ENCODE measurements around the gene DIABLO. TPM values are rescaled to one million over a fixed set of nuclear protein-coding genes. Genes with fewer than 3 reads are reported as not detected.
A peak's percentile ranks its signal among the peaks of the same experiment; 100 is the strongest.

DIABLO gene
- total and polyA plus RNA-seq, 2 donors, result 48.5 to 62.5 TPM

- H3K27me3 ChIP-seq (ENCODE audit: control insufficient read depth in 2 of 2, insufficient read depth in 1 of 2, low read length in 1 of 2), result peaks cover 47 to 72% of the 10 kb centered on the region in 2 donors
These were observed 25.2 kb downstream of the DIABLO start for GRCh38 chr12:122200541-122201175.

GRCh38 chr12:122199484-122200355 is 26.1 kb downstream of the DIABLO start:
- H3K27ac ChIP-seq (ENCODE audit: low read depth in 1 of 2, low read length in 1 of 2), result no peak overlapping the region
- 96% methylated on average over 29 of the region's 29 CpGs for WGBS
- peaks cover 38 to 62% of the 10 kb centered on the region in 2 donors for H3K27me3 ChIP-seq (ENCODE audit: control insufficient read depth in 2 of 2, insufficient read depth in 1 of 2, low read length in 1 of 2)
- no peak overlapping the region for H3K4me3 ChIP-seq (ENCODE audit: low read length in 2 of 2)
- peaks cover 0 to 8% of the 10 kb centered on the region in 2 donors for H3K9me3 ChIP-seq (ENCODE audit: control insufficient read depth in 2 of 2, insufficient read depth in 1 of 2, low read length in 1 of 2)
- H3K36me3 ChIP-seq (ENCODE audit: control insufficient read depth in 2 of 2, insufficient read depth in 2 of 2, low read length in 1 of 2), result no peaks in the 10 kb centered on the region
- H3K4me1 ChIP-seq (ENCODE audit: control insufficient read depth in 2 of 2, insufficient read depth in 2 of 2, low read length in 2 of 2), result peaks cover 8 to 9% of the 10 kb centered on the region in 2 donors
- DNase-seq (ENCODE audit: low read depth in 6 of 9, low spot score in 9 of 9), result no peak

More at GRCh38 chr12:122200541-122201175, 25.2 kb downstream of the DIABLO start:
- Histone ChIP-seq H3K4me1 (ENCODE audit: control insufficient read depth in 2 of 2, insufficient read depth in 2 of 2, low read length in 2 of 2) (peaks cover 8 to 12% of the 10 kb centered on the region in 2 donors), H3K36me3 (ENCODE audit: control insufficient read depth in 2 of 2, insufficient read depth in 2 of 2, low read length in 1 of 2) (no peaks in the 10 kb centered on the region), H3K4me3 (ENCODE audit: low read length in 2 of 2) (no peak overlapping the region), H3K27ac (ENCODE audit: low read depth in 1 of 2, low read length in 1 of 2) (no peak overlapping the region), H3K9me3 (ENCODE audit: control insufficient read depth in 2 of 2, insufficient read depth in 1 of 2, low read length in 1 of 2) (peaks cover 0 to 4% of the 10 kb centered on the region in 2 donors)
- 93% methylated on average over 24 of the region's 24 CpGs for WGBS
- DNase-seq (ENCODE audit: low read depth in 6 of 9, low spot score in 9 of 9), result no peak

- Histone ChIP-seq H3K4me3 (ENCODE audit: low read length in 2 of 2) (no peak overlapping the region), H3K4me1 (ENCODE audit: control insufficient read depth in 2 of 2, insufficient read depth in 2 of 2, low read length in 2 of 2) (no peaks in the 10 kb centered on the region), H3K36me3 (ENCODE audit: control insufficient read depth in 2 of 2, insufficient read depth in 2 of 2, low read length in 1 of 2) (no peaks in the 10 kb centered on the region), H3K27ac (ENCODE audit: low read depth in 1 of 2, low read length in 1 of 2) (no peak overlapping the region), H3K27me3 (ENCODE audit: control insufficient read depth in 2 of 2, insufficient read depth in 1 of 2, low read length in 1 of 2) (peaks cover 16 to 41% of the 10 kb centered on the region in 2 donors), H3K9me3 (ENCODE audit: control insufficient read depth in 2 of 2, insufficient read depth in 1 of 2, low read length in 1 of 2) (peaks cover 0 to 8% of the 10 kb centered on the region in 2 donors)
- WGBS, result 86% methylated on average over 1 of the region's 1 CpG
- DNase-seq (ENCODE audit: low read depth in 6 of 9, low spot score in 9 of 9), result no peak
These were observed 28.3 kb downstream of the DIABLO start for GRCh38 chr12:122197612-122197966.

GRCh38 chr12:122195405-122195804 is 30.4 kb downstream of the DIABLO start:
- Histone ChIP-seq H3K9me3 (ENCODE audit: control insufficient read depth in 2 of 2, insufficient read depth in 1 of 2, low read length in 1 of 2) (peaks cover 0 to 8% of the 10 kb centered on the region in 2 donors), H3K36me3 (ENCODE audit: control insufficient read depth in 2 of 2, insufficient read depth in 2 of 2, low read length in 1 of 2) (no peaks in the 10 kb centered on the region), H3K27me3 (ENCODE audit: control insufficient read depth in 2 of 2, insufficient read depth in 1 of 2, low read length in 1 of 2) (peaks cover 0 to 19% of the 10 kb centered on the region in 2 donors), H3K4me1 (ENCODE audit: control insufficient read depth in 2 of 2, insufficient read depth in 2 of 2, low read length in 2 of 2) (no peaks in the 10 kb centered on the region), H3K27ac (ENCODE audit: low read depth in 1 of 2, low read length in 1 of 2) (no peak overlapping the region), H3K4me3 (ENCODE audit: low read length in 2 of 2) (no peak overlapping the region)
- DNase-seq (ENCODE audit: low read depth in 6 of 9, low spot score in 9 of 9), result no peak
- WGBS, result 96% methylated on average over 4 of the region's 4 CpGs

GRCh38 chr12:122194804-122195203 is 31.0 kb downstream of the DIABLO start:
- H3K4me3 ChIP-seq (ENCODE audit: low read length in 2 of 2), result no peak overlapping the region
- H3K9me3 ChIP-seq (ENCODE audit: control insufficient read depth in 2 of 2, insufficient read depth in 1 of 2, low read length in 1 of 2), result peaks cover 0 to 6% of the 10 kb centered on the region in 2 donors
- WGBS, result 93% methylated on average over 1 of the region's 1 CpG

GRCh38 chr12:122192441-122192840 is 33.4 kb downstream of the DIABLO start:
- peaks cover 0 to 4% of the 10 kb centered on the region in 2 donors for H3K9me3 ChIP-seq (ENCODE audit: control insufficient read depth in 2 of 2, insufficient read depth in 1 of 2, low read length in 1 of 2)
- H3K27ac ChIP-seq (ENCODE audit: low read depth in 1 of 2, low read length in 1 of 2), result no peak overlapping the region
- no peak overlapping the region for H3K4me3 ChIP-seq (ENCODE audit: low read length in 2 of 2)
- H3K27me3 ChIP-seq (ENCODE audit: control insufficient read depth in 2 of 2, insufficient read depth in 1 of 2, low read length in 1 of 2), result peaks cover 0 to 3% of the 10 kb centered on the region in 2 donors
- no peak for DNase-seq (ENCODE audit: low read depth in 6 of 9, low spot score in 9 of 9)
- H3K36me3 ChIP-seq (ENCODE audit: control insufficient read depth in 2 of 2, insufficient read depth in 2 of 2, low read length in 1 of 2), result no peaks in the 10 kb centered on the region
- 93% methylated on average over 11 of the region's 11 CpGs for WGBS
- H3K4me1 ChIP-seq (ENCODE audit: control insufficient read depth in 2 of 2, insufficient read depth in 2 of 2, low read length in 2 of 2), result no peaks in the 10 kb centered on the region

More at GRCh38 chr12:122194804-122195203, 31.0 kb downstream of the DIABLO start:
- no peak for DNase-seq (ENCODE audit: low read depth in 6 of 9, low spot score in 9 of 9)
- H3K4me1 ChIP-seq (ENCODE audit: control insufficient read depth in 2 of 2, insufficient read depth in 2 of 2, low read length in 2 of 2), result no peaks in the 10 kb centered on the region
- H3K36me3 ChIP-seq (ENCODE audit: control insufficient read depth in 2 of 2, insufficient read depth in 2 of 2, low read length in 1 of 2), result no peaks in the 10 kb centered on the region
- no peak overlapping the region for H3K27ac ChIP-seq (ENCODE audit: low read depth in 1 of 2, low read length in 1 of 2)
- H3K27me3 ChIP-seq (ENCODE audit: control insufficient read depth in 2 of 2, insufficient read depth in 1 of 2, low read length in 1 of 2), result peaks cover 0 to 13% of the 10 kb centered on the region in 2 donors

- DNase-seq (ENCODE audit: low read depth in 6 of 9, low spot score in 9 of 9), result peak in 7 of 9 donors; percentile 28 to 68 (median 36)
- Histone ChIP-seq H3K36me3 (ENCODE audit: control insufficient read depth in 2 of 2, insufficient read depth in 2 of 2, low read length in 1 of 2) (no peaks in the 10 kb centered on the region), H3K27me3 (ENCODE audit: control insufficient read depth in 2 of 2, insufficient read depth in 1 of 2, low read length in 1 of 2) (no peaks in the 10 kb centered on the region), H3K4me1 (ENCODE audit: control insufficient read depth in 2 of 2, insufficient read depth in 2 of 2, low read length in 2 of 2) (no peaks in the 10 kb centered on the region), H3K9me3 (ENCODE audit: control insufficient read depth in 2 of 2, insufficient read depth in 1 of 2, low read length in 1 of 2) (peaks cover 0 to 4% of the 10 kb centered on the region in 2 donors), H3K27ac (ENCODE audit: low read depth in 1 of 2, low read length in 1 of 2) (no peak overlapping the region), H3K4me3 (ENCODE audit: low read length in 2 of 2) (no peak overlapping the region)
- WGBS, result 70% methylated on average over 18 of the region's 18 CpGs
These were observed 34.8 kb downstream of the DIABLO start for GRCh38 chr12:122190842-122191668.

GRCh38 chr12:122189626-122190475 is 36.0 kb downstream of the DIABLO start:
- no peak overlapping the region for H3K4me3 ChIP-seq (ENCODE audit: low read length in 2 of 2)
- H3K36me3 ChIP-seq (ENCODE audit: control insufficient read depth in 2 of 2, insufficient read depth in 2 of 2, low read length in 1 of 2), result no peaks in the 10 kb centered on the region
- no peaks in the 10 kb centered on the region for H3K9me3 ChIP-seq (ENCODE audit: control insufficient read depth in 2 of 2, insufficient read depth in 1 of 2, low read length in 1 of 2)
- 97% methylated on average over 34 of the region's 34 CpGs for WGBS
- DNase-seq (ENCODE audit: low read depth in 6 of 9, low spot score in 9 of 9), result no peak
- no peaks in the 10 kb centered on the region for H3K4me1 ChIP-seq (ENCODE audit: control insufficient read depth in 2 of 2, insufficient read depth in 2 of 2, low read length in 2 of 2)
- peaks cover 0 to 5% of the 10 kb centered on the region in 2 donors for H3K27me3 ChIP-seq (ENCODE audit: control insufficient read depth in 2 of 2, insufficient read depth in 1 of 2, low read length in 1 of 2)
- H3K27ac ChIP-seq (ENCODE audit: low read depth in 1 of 2, low read length in 1 of 2), result no peak overlapping the region

Data from thymus (tissue), 11 donors.